Neural progenitor cell (in vitro differentiated cells): ENCODE measurements around the gene CSNK1G3. TPM values are rescaled to one million over a fixed set of nuclear protein-coding genes. Genes with fewer than 3 reads are reported as not detected.

ENCODE experiments used
- DNase-seq: peaks from one replicate; pipeline ENCODE4 v3.0.0-alpha.2; 2016; ENCODE audit warnings: low spot score
- H2AFZ ChIP-seq: fragments of 200-600 bp; sonication (generic); replicated peaks from 2 replicates; pipeline ENCODE4 v1.6.1; 2016; ENCODE audit warnings: antibody characterized with exemption
- H3F3A ChIP-seq: fragments of 200-600 bp; sonication (generic); 2 replicates; pipeline ENCODE4 v1.6.1; 2016; ENCODE audit warnings: antibody characterized with exemption, low read depth
- H3K27ac ChIP-seq: fragments of 200-600 bp; sonication (generic); 2 replicates; pipeline ENCODE4 v1.5.1; 2016; ENCODE audit warnings: mild to moderate bottlenecking
- H3K27me3 ChIP-seq: fragments of 200-600 bp; sonication (generic); 2 replicates; pipeline ENCODE4 v1.6.1; 2016; ENCODE audit warnings: mild to moderate bottlenecking, moderate library complexity
- H3K36me3 ChIP-seq: fragments of 200-600 bp; sonication (generic); 2 replicates; pipeline ENCODE4 v1.5.1; 2016
- H3K4me1 ChIP-seq: fragments of 200-600 bp; sonication (generic); 2 replicates; pipeline ENCODE4 v1.6.1; 2016; ENCODE audit warnings: mixed run types
- H3K4me2 ChIP-seq: fragments of 200-600 bp; sonication (generic); 2 replicates; pipeline ENCODE4 v1.6.1; 2016
- H3K4me3 ChIP-seq: fragments of 200-600 bp; sonication (generic); 2 replicates; pipeline ENCODE4 v1.5.1; 2016
- H3K79me2 ChIP-seq: fragments of 200-600 bp; sonication (generic); 2 replicates; pipeline ENCODE4 v1.6.1; 2016; ENCODE audit warnings: low read depth
- H3K9ac ChIP-seq: fragments of 200-600 bp; sonication (generic); 2 replicates; pipeline ENCODE4 v1.6.1; 2016
- H3K9me3 ChIP-seq: fragments of 200-600 bp; sonication (generic); 2 replicates; pipeline ENCODE4 v1.5.1; 2016; ENCODE audit warnings: low read depth
- H4K20me1 ChIP-seq: fragments of 200-600 bp; sonication (generic); 2 replicates; pipeline ENCODE4 v1.6.1; 2016; ENCODE audit warnings: low read depth
- H3K27ac Mint-ChIP-seq: 3 replicates; pipeline ENCODE4 v1.8.0; 2021; ENCODE audit warnings: mixed read lengths
- H3K27me3 Mint-ChIP-seq: 2 replicates; pipeline ENCODE4 v1.8.0; 2022; ENCODE audit warnings: low read depth, mild to moderate bottlenecking, inconsistent platforms, moderate library complexity, mixed read lengths; ENCODE audit not compliant: insufficient read depth
- H3K36me3 Mint-ChIP-seq: 3 replicates; pipeline ENCODE4 v1.8.0; 2021; ENCODE audit warnings: mixed read lengths
- H3K4me1 Mint-ChIP-seq: 3 replicates; pipeline ENCODE4 v1.8.0; 2021; ENCODE audit warnings: mixed read lengths
- H3K4me3 Mint-ChIP-seq: 3 replicates; pipeline ENCODE4 v1.8.0; 2021; ENCODE audit warnings: mild to moderate bottlenecking, moderate library complexity, mixed read lengths
- H3K9me3 Mint-ChIP-seq: 3 replicates; pipeline ENCODE4 v1.8.0; 2020; ENCODE audit warnings: mixed read lengths
- CTCF ChIP-seq: fragments of 200-600 bp; sonication (generic); IDR thresholded peaks from 2 replicates; pipeline ENCODE4 v1.5.1; 2017; ENCODE audit warnings: antibody characterized with exemption, mild to moderate bottlenecking
- EZH2 ChIP-seq: fragments of 200-600 bp; sonication (generic); IDR thresholded peaks from 2 replicates; pipeline ENCODE4 v1.6.1; 2017; ENCODE audit warnings: antibody characterized with exemption, mild to moderate bottlenecking, moderate library complexity
- EZH2phosphoT487 ChIP-seq: fragments of 200-600 bp; sonication (generic); IDR thresholded peaks from 2 replicates; pipeline ENCODE4 v1.6.1; 2017; ENCODE audit warnings: antibody characterized with exemption
- total RNA-seq: library from RNA; depleted of rRNA; stranded (reverse); fragments of >200 nt; gene quantifications from 2 replicates; pipeline ENCODE4 v1.2.3, GENCODE V29; 2015; ENCODE audit warnings: low replicate concordance

Gene CSNK1G3
- total RNA-seq, 1 donor from 2014 or later: 96.7 TPM

- no peaks in the 10 kb centered on the region for H3K4me1 ChIP-seq
- no peaks in the 10 kb centered on the region for H3K79me2 ChIP-seq
- H3K9me3 Mint-ChIP-seq: no peaks in the 10 kb centered on the region
- no peak overlapping the region for H3K27ac Mint-ChIP-seq
- no peak overlapping the region for H3K4me2 ChIP-seq
- H3K4me1 Mint-ChIP-seq: no peaks in the 10 kb centered on the region
- H3K27ac ChIP-seq: no peak overlapping the region
- TF ChIP-seq CTCF: no peak
- no peak for TF ChIP-seq EZH2
- no peak for TF ChIP-seq EZH2phosphoT487
- H3K9ac ChIP-seq: no peak overlapping the region
- H3K27me3 ChIP-seq: no peaks in the 10 kb centered on the region
- no peaks in the 10 kb centered on the region for H3F3A ChIP-seq
- no peaks in the 10 kb centered on the region for H4K20me1 ChIP-seq
- no peaks in the 10 kb centered on the region for H3K27me3 Mint-ChIP-seq
- no peaks in the 10 kb centered on the region for H3K9me3 ChIP-seq
- no peak for DNase-seq
- peaks cover 13% of the 10 kb centered on the region for H3K36me3 ChIP-seq
- no peak overlapping the region for H3K4me3 ChIP-seq
- H3K36me3 Mint-ChIP-seq: peaks cover 19% of the 10 kb centered on the region
- H2AFZ ChIP-seq: no peak overlapping the region
- H3K4me3 Mint-ChIP-seq: no peak overlapping the region
Observed at GRCh38 chr5:123594434-123594833, 82.5 kb downstream of the CSNK1G3 start.

GRCh38 chr5:123597018-123597417 lies 85.0 kb downstream of the CSNK1G3 start:
- TF ChIP-seq EZH2phosphoT487 (no peak), CTCF (no peak), EZH2 (no peak)
- Mint-ChIP-seq H3K9me3 (no peaks in the 10 kb centered on the region), H3K27ac (no peak overlapping the region), H3K36me3 (peaks cover 18% of the 10 kb centered on the region), H3K27me3 (no peaks in the 10 kb centered on the region), H3K4me3 (no peak overlapping the region), H3K4me1 (no peaks in the 10 kb centered on the region)
- Histone ChIP-seq H4K20me1 (no peaks in the 10 kb centered on the region), H3K27ac (no peak overlapping the region), H3K9me3 (no peaks in the 10 kb centered on the region), H3K4me1 (no peaks in the 10 kb centered on the region), H3K9ac (no peak overlapping the region), H3K27me3 (no peaks in the 10 kb centered on the region), H3K4me2 (no peak overlapping the region), H3K36me3 (peaks cover 5% of the 10 kb centered on the region), H3K4me3 (no peak overlapping the region), H3F3A (no peaks in the 10 kb centered on the region), H2AFZ (no peak overlapping the region), H3K79me2 (no peaks in the 10 kb centered on the region)
- no peak for DNase-seq

GRCh38 chr5:123598028-123598689 lies 86.2 kb downstream of the CSNK1G3 start:
- Histone ChIP-seq H3K79me2 (no peaks in the 10 kb centered on the region), H3K4me1 (no peaks in the 10 kb centered on the region), H3F3A (no peaks in the 10 kb centered on the region), H3K27me3 (no peaks in the 10 kb centered on the region), H3K4me2 (no peak overlapping the region), H3K9ac (no peak overlapping the region), H3K4me3 (no peak overlapping the region), H4K20me1 (no peaks in the 10 kb centered on the region), H3K27ac (no peak overlapping the region), H3K9me3 (no peaks in the 10 kb centered on the region), H3K36me3 (peaks cover 3% of the 10 kb centered on the region), H2AFZ (no peak overlapping the region)
- peaks cover 16% of the 10 kb centered on the region for H3K36me3 Mint-ChIP-seq
- no peak overlapping the region for H3K4me3 Mint-ChIP-seq
- H3K27ac Mint-ChIP-seq: no peak overlapping the region
- H3K9me3 Mint-ChIP-seq: no peaks in the 10 kb centered on the region
- H3K27me3 Mint-ChIP-seq: no peaks in the 10 kb centered on the region
- no peak for TF ChIP-seq CTCF
- TF ChIP-seq EZH2phosphoT487: no peak
- TF ChIP-seq EZH2: no peak
- DNase-seq: no peak
- H3K4me1 Mint-ChIP-seq: no peaks in the 10 kb centered on the region
